Endothelial cell (in vitro differentiated cells): ENCODE results near the gene COG7. TPM values are rescaled to one million over a fixed set of nuclear protein-coding genes. Genes with fewer than 3 reads are reported as not detected.

Experiments
- DNase-seq: peaks from one replicate; pipeline ENCODE4 v3.0.0; 2021; ENCODE audit warnings: low spot score
- H3K27ac Mint-ChIP-seq: one replicate; pipeline ENCODE4 v1.8.0; 2021; ENCODE audit warnings: mixed read lengths, inconsistent platforms; ENCODE audit not compliant: unreplicated experiment
- H3K27me3 Mint-ChIP-seq: one replicate; pipeline ENCODE4 v1.8.0; 2021; ENCODE audit warnings: mild to moderate bottlenecking, moderate library complexity, mixed read lengths, inconsistent platforms; ENCODE audit not compliant: unreplicated experiment
- H3K36me3 Mint-ChIP-seq: one replicate; pipeline ENCODE4 v1.8.0; 2021; ENCODE audit warnings: mild to moderate bottlenecking, low read depth, mixed read lengths, inconsistent platforms; ENCODE audit not compliant: unreplicated experiment
- H3K4me1 Mint-ChIP-seq: one replicate; pipeline ENCODE4 v1.8.0; 2021; ENCODE audit warnings: mild to moderate bottlenecking, mixed read lengths, inconsistent platforms; ENCODE audit not compliant: unreplicated experiment
- H3K4me3 Mint-ChIP-seq: one replicate; pipeline ENCODE4 v1.8.0; 2021; ENCODE audit warnings: mild to moderate bottlenecking, mixed read lengths, inconsistent platforms; ENCODE audit not compliant: unreplicated experiment
- H3K9me3 Mint-ChIP-seq: one replicate; pipeline ENCODE4 v1.8.0; 2021; ENCODE audit warnings: mixed read lengths, inconsistent platforms; ENCODE audit not compliant: unreplicated experiment
- total RNA-seq: library from RNA; stranded (reverse); fragmentation: NEBNext Ultra II Directional; extraction: Animal tissue kit (Norgen Biotek cat#: 25700); gene quantifications from one replicate; pipeline ENCODE4 v1.2.1, GENCODE V29; 2021; ENCODE audit not compliant: unreplicated experiment
- TF ChIP-seq, protein P1 (sequence below): fragments of 200-600 bp; sonication (generic); IDR thresholded peaks from one replicate; pipeline ENCODE4 v1.5.0; 2021; ENCODE audit warnings: antibody characterized with exemption; ENCODE audit not compliant: unreplicated experiment

COG7 gene
- total RNA-seq, 1 donor from 2014 or later = 10.1 TPM

- H3K27me3 Mint-ChIP-seq = no peaks in the 10 kb centered on the region
Observed at GRCh38 chr16:23500212-23500861, 47.3 kb upstream of the COG7 start.

GRCh38 chr16:23499801-23500200 lies 46.8 kb upstream of the COG7 start:
- Mint-ChIP-seq H3K4me3 (no peak overlapping the region), H3K36me3 (peaks cover 11% of the 10 kb centered on the region), H3K27me3 (no peaks in the 10 kb centered on the region), H3K27ac (no peak overlapping the region), H3K4me1 (peaks cover 25% of the 10 kb centered on the region), H3K9me3 (no peaks in the 10 kb centered on the region)
- DNase-seq = no peak
- TF ChIP-seq, protein P1, sequence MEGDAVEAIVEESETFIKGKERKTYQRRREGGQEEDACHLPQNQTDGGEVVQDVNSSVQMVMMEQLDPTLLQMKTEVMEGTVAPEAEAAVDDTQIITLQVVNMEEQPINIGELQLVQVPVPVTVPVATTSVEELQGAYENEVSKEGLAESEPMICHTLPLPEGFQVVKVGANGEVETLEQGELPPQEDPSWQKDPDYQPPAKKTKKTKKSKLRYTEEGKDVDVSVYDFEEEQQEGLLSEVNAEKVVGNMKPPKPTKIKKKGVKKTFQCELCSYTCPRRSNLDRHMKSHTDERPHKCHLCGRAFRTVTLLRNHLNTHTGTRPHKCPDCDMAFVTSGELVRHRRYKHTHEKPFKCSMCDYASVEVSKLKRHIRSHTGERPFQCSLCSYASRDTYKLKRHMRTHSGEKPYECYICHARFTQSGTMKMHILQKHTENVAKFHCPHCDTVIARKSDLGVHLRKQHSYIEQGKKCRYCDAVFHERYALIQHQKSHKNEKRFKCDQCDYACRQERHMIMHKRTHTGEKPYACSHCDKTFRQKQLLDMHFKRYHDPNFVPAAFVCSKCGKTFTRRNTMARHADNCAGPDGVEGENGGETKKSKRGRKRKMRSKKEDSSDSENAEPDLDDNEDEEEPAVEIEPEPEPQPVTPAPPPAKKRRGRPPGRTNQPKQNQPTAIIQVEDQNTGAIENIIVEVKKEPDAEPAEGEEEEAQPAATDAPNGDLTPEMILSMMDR = no peak

More at GRCh38 chr16:23500212-23500861, 47.3 kb upstream of the COG7 start:
- H3K4me1 Mint-ChIP-seq = peaks cover 25% of the 10 kb centered on the region
- H3K9me3 Mint-ChIP-seq = no peaks in the 10 kb centered on the region
- TF ChIP-seq, protein P1 = no peak
- no peak overlapping the region for H3K4me3 Mint-ChIP-seq
- no peak for DNase-seq
- peaks cover 11% of the 10 kb centered on the region for H3K36me3 Mint-ChIP-seq
- H3K27ac Mint-ChIP-seq = no peak overlapping the region

GRCh38 chr16:23498863-23499262 lies 45.9 kb upstream of the COG7 start:
- H3K4me1 Mint-ChIP-seq = peaks cover 20% of the 10 kb centered on the region
- H3K36me3 Mint-ChIP-seq = peaks cover 14% of the 10 kb centered on the region
- TF ChIP-seq, protein P1 = no peak
- no peaks in the 10 kb centered on the region for H3K27me3 Mint-ChIP-seq
- no peaks in the 10 kb centered on the region for H3K9me3 Mint-ChIP-seq
- DNase-seq = no peak
- no peak overlapping the region for H3K4me3 Mint-ChIP-seq
- H3K27ac Mint-ChIP-seq = no peak overlapping the region

DNA sequence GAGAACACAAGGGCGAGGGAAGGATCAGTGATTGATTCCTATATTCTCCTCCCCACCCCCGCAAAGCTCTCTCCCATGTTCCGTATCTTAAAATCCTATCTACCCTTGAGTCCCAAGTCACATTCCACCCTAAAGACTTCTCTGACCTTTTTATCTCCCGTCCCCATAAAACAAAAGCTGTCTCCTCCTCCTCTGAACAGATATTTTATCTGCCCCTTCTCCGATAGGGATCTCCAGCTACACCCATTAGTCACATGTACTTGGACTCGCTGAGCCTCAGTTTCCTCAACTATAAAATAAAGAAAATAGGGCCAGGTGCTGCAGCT lies 44.5 kb upstream of the COG7 start:
- peaks cover 14% of the 10 kb centered on the region for H3K4me1 Mint-ChIP-seq
- H3K4me3 Mint-ChIP-seq = no peak overlapping the region
- no peak for DNase-seq
- H3K36me3 Mint-ChIP-seq = peaks cover 20% of the 10 kb centered on the region
- H3K27me3 Mint-ChIP-seq = no peaks in the 10 kb centered on the region
- no peaks in the 10 kb centered on the region for H3K9me3 Mint-ChIP-seq
- TF ChIP-seq, protein P1 = no peak
- H3K27ac Mint-ChIP-seq = peak overlapping the region; percentile 32

DNA sequence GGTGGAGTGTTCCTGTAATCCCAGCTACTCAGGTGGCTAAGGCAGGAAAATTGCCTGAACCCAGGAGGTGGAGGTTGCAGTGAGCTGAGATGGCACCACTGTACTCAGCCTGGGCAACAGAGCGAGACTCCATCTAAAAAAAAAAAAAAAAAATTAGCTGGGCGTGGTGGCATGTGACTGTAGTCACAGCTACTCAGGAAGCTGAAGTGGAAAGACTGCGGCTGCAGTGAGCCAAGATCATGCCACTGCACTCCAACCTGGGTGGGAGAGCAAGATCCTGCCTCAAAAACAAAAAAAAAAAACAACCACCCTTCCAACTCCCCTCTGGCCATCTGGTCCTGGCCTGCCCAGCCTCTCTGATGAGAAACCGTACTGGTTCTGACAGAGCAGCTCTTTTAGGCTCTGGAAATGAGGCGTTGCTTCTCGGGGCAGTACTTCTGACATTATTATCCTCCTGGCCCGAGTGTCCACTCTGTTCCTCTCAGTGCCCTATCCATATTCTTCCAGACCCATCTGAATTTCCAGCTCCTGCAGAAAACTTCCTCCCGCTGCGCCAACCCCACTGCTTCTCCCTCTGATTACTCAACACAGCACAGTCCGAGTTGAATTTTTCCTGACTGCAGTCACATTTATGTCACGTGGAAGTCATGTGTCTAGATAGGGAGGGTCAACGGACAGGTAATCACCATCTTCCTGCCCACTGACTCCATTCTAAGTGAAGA lies 44.0 kb upstream of the COG7 start:
- Mint-ChIP-seq H3K27ac (peak overlapping the region; percentile 32), H3K4me1 (peaks cover 8% of the 10 kb centered on the region), H3K36me3 (peaks cover 25% of the 10 kb centered on the region), H3K27me3 (no peaks in the 10 kb centered on the region), H3K4me3 (no peak overlapping the region), H3K9me3 (no peaks in the 10 kb centered on the region)
- TF ChIP-seq, protein P1 = no peak
- DNase-seq = no peak
